ENCODE data around the gene SH3PXD2A. TPM values are rescaled to one million over a fixed set of nuclear protein-coding genes. Genes with fewer than 3 reads are reported as not detected.
"Not testable (repeated sequence)": the region's sequence is repeated elsewhere in the genome, so short reads cannot be mapped to it uniquely, and the experiment has no call there.

The SH3PXD2A gene
- total RNA-seq, 2 donors from 2014 or later, result 8.7 to 13.7 TPM

DNA sequence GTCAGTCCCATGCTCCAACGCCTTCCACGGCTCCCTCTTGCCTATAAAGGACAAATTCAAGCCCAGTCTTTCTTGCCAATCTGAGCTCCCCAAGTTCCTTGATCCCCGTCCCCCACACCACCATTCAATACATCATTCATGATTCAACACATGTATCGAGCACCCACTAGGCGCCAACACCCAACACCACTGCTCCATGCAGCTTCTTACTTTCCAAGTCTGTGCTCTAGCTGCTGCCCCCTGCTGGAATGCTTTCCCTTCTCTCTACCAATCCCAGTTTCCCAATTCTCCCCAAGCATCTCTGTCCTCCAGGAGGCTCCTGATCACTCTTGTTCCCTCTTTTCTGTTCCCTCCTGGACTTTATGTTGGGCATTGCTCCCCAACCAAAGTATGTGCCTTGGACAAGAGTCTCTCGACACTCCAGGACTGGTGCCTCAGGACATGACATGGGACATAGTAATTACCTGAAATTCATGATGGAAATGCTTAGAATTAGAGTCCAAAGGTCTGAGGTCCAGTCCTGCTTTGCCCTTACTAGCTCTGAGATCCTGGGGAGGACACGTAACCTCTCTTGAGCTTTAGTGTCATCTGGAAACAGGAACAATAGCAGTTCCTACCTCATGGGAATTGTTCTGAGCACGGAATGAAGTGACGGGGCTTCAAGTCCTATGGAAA is 189.2 kb downstream of the SH3PXD2A start:
- Mint-ChIP-seq H3K36me3 (no peaks in the 10 kb centered on the region), H3K9me3 (no peaks in the 10 kb centered on the region), H3K27ac (no peak overlapping the region)
- ATAC-seq (no peak), DNase-seq (ENCODE audit: low spot score in 2 of 2) (no peak)

DNA sequence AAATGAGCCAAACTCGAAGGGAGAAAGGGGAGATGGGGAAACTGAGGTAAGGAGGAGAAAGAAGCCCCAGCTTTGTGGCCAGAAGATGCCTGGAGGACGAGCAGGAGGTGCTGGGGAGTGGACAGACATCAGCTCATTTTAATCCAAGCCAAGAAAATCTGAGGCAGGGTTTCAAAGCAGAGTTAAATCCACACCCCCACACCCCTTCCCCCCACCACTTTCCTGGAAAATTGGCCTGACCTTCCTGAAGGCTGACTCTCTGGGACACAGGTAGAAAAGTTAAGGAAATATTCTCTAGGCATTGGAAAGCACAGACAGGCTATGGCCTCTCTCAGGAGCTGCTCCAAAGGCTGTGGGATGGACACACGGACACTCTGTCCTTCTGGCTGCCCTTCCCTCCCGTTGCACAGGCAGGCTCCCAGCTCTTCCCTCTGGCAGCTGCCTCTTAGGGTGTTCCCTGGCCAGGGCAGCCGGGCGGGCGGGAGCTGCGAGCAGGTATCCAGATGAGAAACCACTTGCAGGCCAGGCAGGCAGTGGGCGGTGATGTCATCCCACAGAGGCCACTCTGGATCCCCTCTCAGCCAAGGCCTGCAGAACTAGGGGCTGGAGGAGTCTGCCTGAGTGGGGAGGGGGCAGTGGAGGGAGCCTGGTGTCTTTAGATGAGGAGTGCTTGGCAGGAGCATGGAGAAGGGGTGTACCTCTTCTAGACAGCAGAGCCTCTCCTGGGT is 190.1 kb downstream of the SH3PXD2A start:
- Mint-ChIP-seq H3K27ac (no peak overlapping the region), H3K36me3 (no peaks in the 10 kb centered on the region), H3K9me3 (no peaks in the 10 kb centered on the region)
- ATAC-seq (no peak), DNase-seq (ENCODE audit: low spot score in 2 of 2) (no peak)

DNA sequence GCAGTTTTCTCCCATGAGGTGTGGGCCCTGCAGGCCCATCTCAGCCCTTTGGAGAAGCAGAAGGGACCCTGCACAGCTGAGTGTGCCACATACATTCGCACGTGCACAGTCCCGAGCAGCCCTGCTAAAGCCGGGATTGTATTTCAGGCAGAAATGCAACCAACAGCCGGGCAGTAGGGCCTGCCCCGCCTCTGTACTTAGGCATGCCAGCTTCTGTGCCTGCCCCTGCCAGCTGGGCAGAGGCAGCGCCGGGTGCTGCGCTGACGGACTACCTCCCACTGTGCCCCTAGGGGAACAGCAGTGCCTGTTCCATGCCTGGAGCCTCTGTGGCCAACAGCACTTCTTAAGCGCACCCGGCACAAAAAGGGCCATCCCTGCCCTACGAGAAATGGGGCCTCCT is 191.6 kb downstream of the SH3PXD2A start:
- DNase-seq (ENCODE audit: low spot score in 2 of 2) (no peak), ATAC-seq (no peak)
- H3K9me3 Mint-ChIP-seq, result no peaks in the 10 kb centered on the region
- peak overlapping the region in 1 of 2 donors; percentile 13 for H3K27ac Mint-ChIP-seq
- H3K36me3 Mint-ChIP-seq, result no peaks in the 10 kb centered on the region

DNA sequence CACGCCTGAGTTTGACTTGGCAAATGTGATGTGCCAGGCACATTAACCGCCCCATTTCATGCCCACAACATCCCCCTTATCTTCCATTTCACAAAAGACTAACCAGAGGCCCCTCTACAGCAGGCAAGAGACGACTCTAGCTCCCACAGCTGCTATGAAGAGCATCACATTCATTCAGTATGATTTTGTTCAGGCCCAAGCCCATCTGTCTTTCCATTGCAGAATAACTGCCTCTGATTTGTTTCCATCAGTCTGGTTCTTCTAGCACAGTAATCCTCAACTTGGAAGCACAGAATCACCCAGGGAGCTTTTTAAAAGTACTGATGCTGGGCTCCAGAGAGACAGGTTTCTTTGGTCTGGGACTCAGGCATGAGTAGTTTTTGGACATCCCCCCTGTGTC is 192.1 kb downstream of the SH3PXD2A start:
- ATAC-seq (no peak), DNase-seq (ENCODE audit: low spot score in 2 of 2) (no peak)
- Mint-ChIP-seq H3K27ac (peak overlapping the region in 1 of 2 donors; percentile 13), H3K36me3 (peaks cover 4% of the 10 kb centered on the region in 2 donors), H3K9me3 (peaks cover 0 to 4% of the 10 kb centered on the region in 2 donors)

DNA sequence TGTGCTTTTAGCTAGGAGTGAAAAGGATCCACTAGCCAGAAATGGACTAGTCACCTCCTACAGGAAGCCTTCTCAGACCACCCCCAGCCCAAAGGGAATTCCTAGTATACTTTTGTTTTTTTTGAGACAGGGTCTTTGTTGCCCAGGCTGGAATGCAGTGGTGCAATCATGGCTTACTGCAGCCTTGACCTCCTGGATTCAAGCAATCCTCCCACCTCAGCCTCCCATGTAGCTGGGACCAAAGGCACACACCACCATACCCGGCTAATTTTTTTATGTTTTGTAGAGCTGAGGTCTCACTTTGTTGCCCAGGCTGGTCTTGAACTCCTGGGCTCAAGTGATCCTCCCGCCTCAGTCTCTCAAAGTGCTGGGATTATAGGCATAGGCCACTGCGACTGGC is 192.7 kb downstream of the SH3PXD2A start:
- H3K9me3 Mint-ChIP-seq; DNase-seq (ENCODE audit: low spot score in 2 of 2); ATAC-seq; H3K36me3 Mint-ChIP-seq: not testable (repeated sequence)
- H3K27ac Mint-ChIP-seq, result peak overlapping the region in 1 of 2 donors; percentile 13

DNA sequence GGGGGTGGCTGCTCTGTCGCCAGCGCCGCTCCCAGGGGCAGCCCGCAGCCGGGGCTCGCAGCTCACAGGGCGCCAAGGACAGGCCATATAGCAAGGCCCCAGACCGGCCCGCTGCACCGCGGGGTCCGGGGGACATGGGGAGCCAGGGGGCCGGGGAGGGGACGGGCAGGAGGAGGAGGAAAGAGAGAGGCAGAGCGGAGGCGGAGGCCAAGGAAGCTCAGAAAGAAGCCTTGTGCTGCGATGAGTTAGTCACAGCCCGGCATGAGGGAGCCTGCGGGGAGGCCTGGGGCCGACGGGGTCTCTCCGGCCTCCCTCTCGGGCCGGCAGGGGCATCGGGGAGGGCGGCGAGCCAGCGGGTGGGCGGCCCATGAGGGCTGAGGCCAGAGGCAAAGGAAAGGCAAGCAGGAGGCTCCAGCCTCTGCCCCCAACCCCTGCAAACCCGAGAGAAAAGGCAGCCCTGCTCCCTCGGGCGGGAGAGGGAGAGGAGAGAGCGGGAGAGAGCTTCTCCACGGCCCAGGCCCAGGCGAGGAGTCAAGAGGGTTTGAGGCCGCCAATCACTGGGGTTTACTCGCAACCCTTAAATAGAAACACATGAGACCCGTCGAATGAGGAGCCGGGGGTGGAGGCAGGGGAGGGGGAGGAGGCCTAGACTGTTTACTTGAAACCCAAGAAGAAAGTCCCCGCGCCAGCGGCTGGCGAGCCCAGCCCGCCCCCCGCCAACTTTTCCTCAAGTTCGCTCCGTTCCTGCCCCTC is 194.0 kb downstream of the SH3PXD2A start:
- Mint-ChIP-seq H3K27ac (peak overlapping the region in 1 of 2 donors; percentile 94), H3K9me3 (peaks cover 0 to 16% of the 10 kb centered on the region in 2 donors), H3K36me3 (peaks cover 5 to 22% of the 10 kb centered on the region in 2 donors)
- DNase-seq (ENCODE audit: low spot score in 2 of 2) (peak in 1 of 2 donors; percentile 16), ATAC-seq (peak; percentile 61 to 77)

DNA sequence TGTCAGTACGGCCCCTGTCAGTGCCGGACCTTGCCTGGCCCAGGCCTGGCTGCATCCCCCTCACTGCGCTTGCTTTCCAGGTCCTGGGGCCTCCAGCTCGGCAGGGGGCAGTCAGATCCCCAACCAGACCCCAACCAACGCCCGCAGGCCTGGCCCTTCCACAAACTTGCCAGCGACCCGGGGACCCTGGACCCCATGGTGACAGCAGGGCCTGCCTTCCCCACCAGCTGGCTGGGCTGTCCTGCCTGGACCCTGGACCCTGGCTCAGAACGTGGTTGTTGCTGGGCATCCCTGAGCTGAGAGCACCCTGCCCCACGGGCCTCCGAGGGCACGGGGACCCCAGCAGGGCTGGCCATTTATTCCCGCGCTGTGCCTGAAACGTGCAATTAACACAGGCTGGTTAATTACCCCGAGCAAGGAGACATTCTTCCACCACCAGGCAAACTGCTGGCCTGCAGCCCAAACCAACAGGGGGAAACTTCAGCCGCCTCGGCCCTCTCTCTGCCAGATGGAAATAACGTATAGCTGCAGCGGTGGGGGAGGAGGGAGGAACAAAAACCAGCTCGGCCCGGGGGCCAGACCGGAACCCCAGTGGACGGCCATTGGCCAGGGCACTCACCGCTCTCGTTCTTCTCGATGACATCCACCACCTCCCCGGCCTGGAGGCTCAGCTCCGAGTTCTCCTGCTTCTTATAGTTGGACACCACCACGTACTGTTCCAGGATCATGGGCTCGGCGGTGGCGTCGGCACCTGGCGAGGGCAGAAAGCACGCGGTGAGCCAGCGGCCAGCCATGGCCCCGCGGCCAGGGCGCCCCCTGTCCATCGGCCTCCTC is 194.8 kb downstream of the SH3PXD2A start:
- Mint-ChIP-seq H3K36me3 (peaks cover 5 to 22% of the 10 kb centered on the region in 2 donors), H3K9me3 (peaks cover 0 to 16% of the 10 kb centered on the region in 2 donors), H3K27ac (peak overlapping the region; percentile 91 to 94)
- ATAC-seq (peak; percentile 36 to 44), DNase-seq (ENCODE audit: low spot score in 2 of 2) (peak in 1 of 2 donors; percentile 12)

DNA sequence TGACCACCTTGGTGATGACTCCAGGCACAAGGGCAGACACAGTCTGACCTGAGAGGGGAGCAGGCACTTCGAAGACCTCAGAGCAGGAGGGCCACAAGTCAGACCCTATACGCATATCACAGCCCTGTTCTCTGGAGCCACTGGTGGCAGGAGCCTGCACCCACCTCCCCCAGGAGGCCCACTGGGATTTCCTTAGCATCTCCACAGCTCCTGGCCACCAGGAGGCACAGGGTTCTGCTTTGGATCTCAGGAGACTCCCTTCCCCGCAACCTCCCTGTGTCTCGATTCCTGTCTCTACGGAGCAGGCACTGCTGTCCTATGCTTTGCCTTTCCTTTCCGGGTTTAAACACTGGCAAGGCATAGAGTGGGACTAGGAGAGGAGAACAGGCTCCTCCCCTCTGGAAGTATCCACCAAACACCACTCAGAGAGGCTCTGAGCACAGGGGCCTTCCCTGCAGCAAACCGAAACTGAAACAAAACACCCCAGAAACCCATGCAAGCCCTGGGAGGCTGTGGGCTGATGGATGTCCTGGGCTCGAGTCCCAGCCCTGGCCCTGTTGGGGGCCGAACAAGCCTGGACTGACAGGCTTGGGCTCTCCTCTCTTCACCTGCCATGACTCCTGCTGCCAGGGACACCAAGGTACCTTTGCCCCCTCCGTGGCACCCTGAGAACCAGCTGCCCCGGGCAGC is 195.6 kb downstream of the SH3PXD2A start:
- Mint-ChIP-seq H3K9me3 (peaks cover 0 to 16% of the 10 kb centered on the region in 2 donors), H3K36me3 (peaks cover 5 to 22% of the 10 kb centered on the region in 2 donors), H3K27ac (peak overlapping the region; percentile 91 to 94)
- ATAC-seq, result peak; percentile 79 to 88
- peak; percentile 51 to 74 for DNase-seq (ENCODE audit: low spot score in 2 of 2)

DNA sequence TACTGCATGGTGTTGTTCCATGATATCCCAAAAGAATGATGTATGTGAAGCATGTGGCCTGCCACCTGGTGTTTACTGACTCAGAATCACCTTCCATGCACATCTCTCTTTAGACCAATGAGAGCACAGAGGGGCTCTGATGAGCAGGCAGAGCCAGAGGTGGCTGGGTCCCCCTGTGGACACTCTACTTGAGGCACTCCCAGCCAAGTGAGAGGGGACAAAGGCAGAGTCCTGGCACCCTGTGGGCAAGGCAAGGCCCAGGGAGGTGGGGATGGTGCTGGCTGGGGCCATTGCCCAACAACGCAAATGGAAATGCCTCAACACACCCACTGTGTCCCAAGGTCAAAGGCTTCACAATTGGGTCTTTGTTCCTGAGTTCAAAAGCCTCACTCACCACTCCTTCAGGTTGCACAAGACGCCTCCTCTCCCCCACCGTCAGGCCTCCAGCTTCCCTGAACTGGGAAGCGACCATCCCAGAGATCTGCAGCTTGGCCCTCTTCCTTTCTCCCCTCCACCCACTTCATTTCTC is 197.3 kb downstream of the SH3PXD2A start:
- DNase-seq (ENCODE audit: low spot score in 2 of 2), result no peak
- no peak overlapping the region for H3K27ac Mint-ChIP-seq
- peaks cover 5 to 22% of the 10 kb centered on the region in 2 donors for H3K36me3 Mint-ChIP-seq
- ATAC-seq, result no peak
- peaks cover 0 to 16% of the 10 kb centered on the region in 2 donors for H3K9me3 Mint-ChIP-seq

DNA sequence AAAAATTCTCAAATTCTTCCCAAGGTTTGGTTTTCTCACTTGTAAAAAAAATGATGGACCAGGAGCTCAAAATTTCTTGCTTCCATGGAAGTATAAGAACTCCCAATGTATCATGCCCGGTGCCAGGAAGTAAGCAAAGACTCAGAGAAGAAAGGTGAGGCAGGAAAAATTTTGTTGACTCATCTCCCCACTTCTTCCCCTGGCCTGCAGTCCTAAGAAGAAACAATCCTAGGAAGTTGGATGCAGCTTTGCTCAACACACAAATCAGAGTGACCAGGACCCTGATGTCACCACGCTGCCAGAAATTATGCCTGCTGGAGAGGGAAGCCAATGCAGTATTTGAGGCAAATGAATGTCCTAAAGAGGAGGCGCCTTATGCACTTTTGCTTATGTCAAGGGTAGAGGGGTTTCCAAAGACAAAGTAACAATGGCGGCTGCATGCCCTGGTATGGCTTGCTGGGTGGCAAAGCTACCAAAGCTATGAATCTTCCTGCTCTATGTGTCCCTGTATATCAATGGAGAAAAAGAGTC is 198.2 kb downstream of the SH3PXD2A start:
- ATAC-seq (no peak), DNase-seq (ENCODE audit: low spot score in 2 of 2) (no peak)
- Mint-ChIP-seq H3K9me3 (peaks cover 0 to 16% of the 10 kb centered on the region in 2 donors), H3K27ac (no peak overlapping the region), H3K36me3 (peaks cover 5 to 22% of the 10 kb centered on the region in 2 donors)

DNA sequence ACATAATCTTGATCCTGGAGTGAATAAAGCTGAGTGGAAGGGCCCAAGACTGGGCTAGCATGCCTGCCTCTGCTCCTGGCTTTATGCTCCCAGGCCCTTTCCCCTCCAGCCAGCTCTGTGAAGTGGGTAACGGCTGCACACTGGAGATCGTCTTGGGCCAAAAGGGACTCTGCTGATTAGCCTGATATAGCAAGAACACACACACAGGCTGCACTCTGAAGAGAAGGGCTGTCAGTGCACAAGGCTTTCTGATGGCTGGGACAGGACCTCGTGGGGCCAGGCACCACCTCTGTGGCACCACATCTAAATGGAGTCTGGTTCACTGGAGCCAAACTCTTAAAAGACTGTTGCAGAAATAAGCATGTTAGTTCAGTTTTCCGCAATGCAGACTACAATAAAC is 200.5 kb downstream of the SH3PXD2A start:
- Mint-ChIP-seq H3K36me3 (peaks cover 5 to 22% of the 10 kb centered on the region in 2 donors), H3K9me3 (peaks cover 0 to 16% of the 10 kb centered on the region in 2 donors), H3K27ac (no peak overlapping the region)
- ATAC-seq (no peak), DNase-seq (ENCODE audit: low spot score in 2 of 2) (no peak)

DNA sequence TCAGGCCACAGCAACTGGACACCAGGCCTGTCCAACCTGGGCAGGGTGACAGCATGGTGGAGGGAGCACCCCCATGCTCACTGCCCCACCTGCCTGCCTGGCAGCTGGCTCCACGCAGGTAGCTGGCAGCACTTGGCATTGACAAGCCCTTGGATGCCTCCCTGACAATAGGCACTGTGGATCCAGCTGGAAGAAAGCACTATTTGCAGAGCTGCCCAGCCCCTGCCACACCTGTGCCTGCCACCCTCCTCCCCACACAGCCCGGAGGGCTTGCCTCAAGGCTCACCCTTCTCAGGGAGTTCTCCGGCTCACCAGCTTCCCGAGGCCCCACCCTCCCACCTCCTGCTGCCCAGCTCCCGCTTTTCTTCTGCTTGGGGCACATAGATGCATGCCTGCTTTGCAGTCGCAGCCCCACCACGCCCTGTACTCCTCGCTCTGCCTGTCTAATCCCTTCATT is 201.8 kb downstream of the SH3PXD2A start:
- ATAC-seq (no peak), DNase-seq (ENCODE audit: low spot score in 2 of 2) (no peak)
- H3K36me3 Mint-ChIP-seq, result peaks cover 5 to 21% of the 10 kb centered on the region in 2 donors
- H3K27ac Mint-ChIP-seq, result no peak overlapping the region
- peaks cover 0 to 16% of the 10 kb centered on the region in 2 donors for H3K9me3 Mint-ChIP-seq

DNA sequence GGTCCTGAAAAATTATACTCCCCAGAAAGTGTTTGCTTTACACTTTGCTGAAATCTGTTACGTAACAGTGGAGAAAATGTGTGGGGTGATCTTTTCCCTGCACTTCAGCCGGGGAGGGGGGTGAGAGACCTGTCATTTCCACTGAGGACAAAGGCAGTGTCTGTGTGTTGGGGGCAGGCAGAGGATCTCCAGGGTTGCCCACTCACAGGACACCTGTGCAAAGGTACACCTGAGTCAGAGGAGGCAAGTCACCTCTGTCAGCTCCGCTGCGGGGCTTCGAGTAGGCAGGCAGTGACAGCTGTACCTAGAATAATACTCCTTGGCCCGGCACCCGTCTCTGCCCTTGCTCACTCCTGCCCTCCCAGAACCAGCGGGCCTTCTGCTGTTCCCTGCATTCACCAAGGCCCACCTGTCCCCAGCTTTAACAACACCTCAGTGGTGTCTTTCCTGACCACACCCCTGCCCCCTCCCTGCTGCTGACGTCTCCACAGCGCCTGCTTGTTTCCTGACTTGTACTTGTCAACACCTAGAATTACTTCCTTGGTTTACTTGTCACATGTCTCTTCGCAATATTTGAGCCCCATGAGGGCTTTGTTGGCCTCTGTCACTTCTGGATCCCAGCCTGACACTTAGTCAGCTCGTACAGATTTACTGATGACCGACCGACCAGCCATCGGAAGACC is 202.6 kb downstream of the SH3PXD2A start:
- Mint-ChIP-seq H3K27ac (peak overlapping the region in 1 of 2 donors; percentile 63), H3K36me3 (peaks cover 0 to 13% of the 10 kb centered on the region in 2 donors), H3K9me3 (peaks cover 0 to 8% of the 10 kb centered on the region in 2 donors)
- DNase-seq (ENCODE audit: low spot score in 2 of 2) (no peak), ATAC-seq (no peak)

DNA sequence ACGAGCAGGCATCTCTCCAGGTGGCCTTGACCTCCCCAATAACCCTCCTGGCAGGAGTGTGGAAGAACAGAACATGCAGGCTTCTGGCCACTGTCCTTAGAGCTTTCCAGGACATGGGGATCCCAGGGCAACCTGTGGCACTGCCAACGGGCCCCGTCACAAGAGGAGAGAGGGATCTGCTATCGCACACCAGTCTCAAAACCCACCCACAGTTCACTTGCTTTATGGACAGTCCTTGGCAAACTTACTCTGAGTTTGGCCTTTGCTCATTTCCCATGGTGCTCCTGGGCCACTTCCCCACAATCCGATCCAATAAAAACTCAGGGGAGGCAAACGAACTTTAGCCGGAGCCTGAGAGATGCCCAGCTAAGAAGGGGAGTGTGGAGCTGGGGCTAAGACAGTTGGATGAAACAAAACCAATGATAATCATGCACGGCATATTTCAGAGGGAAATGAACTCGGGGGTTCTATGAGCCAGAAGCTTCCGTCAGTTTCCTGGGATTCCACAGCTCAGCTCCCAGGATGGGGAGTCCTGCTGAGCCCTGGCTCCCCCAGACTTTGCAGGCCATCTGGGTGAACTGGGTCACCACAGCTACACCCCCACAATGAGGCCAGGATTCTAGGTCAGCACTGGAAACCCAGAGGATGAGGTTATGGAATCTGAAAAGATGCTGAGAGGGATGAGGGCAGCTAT is 203.4 kb downstream of the SH3PXD2A start:
- peaks cover 0 to under 1% of the 10 kb centered on the region in 2 donors for H3K9me3 Mint-ChIP-seq
- H3K27ac Mint-ChIP-seq, result no peak overlapping the region
- DNase-seq (ENCODE audit: low spot score in 2 of 2), result no peak
- peaks cover 0 to 5% of the 10 kb centered on the region in 2 donors for H3K36me3 Mint-ChIP-seq
- no peak for ATAC-seq

All from activated naive CD4-positive, alpha-beta T cell treated with anti-CD3 and anti-CD28 coated beads, Interleukin-2, amount 50 U/mL, for 72 hours (primary cell).